K562 (cell line): ENCODE data around the gene B4GALT4.

Experiments
- CBX2 ChIP-seq: fragments of 200-600 bp; sonication (generic); IDR thresholded peaks from one replicate; pipeline ENCODE4 v1.6.1; 2012; ENCODE audit warnings: mild to moderate bottlenecking, low read length, inconsistent platforms; ENCODE audit not compliant: insufficient read depth, poor library complexity, severe bottlenecking
- EP400 ChIP-seq: fragments of 450-650 bp; IDR thresholded peaks from 2 replicates; pipeline ENCODE4 v1.6.1; 2017; ENCODE audit warnings: antibody characterized with exemption, mild to moderate bottlenecking, moderate library complexity
- EZH2 ChIP-seq: IDR thresholded peaks from 2 replicates; pipeline ENCODE4 v1.6.1; 2012; ENCODE audit warnings: low read depth, mild to moderate bottlenecking, inconsistent platforms, low read length, borderline replicate concordance
- KAT7 ChIP-seq: sonication (generic); formaldehyde crosslinking; IDR thresholded peaks from 2 replicates; pipeline ENCODE4 v1.8.0; 2022; ENCODE audit warnings: missing genetic modification reagents, mild to moderate bottlenecking, borderline replicate concordance
- NFRKB ChIP-seq: fragments of 450-650 bp; IDR thresholded peaks from 2 replicates; pipeline ENCODE4 v1.6.1; 2016; ENCODE audit warnings: low read depth
- NR3C1 ChIP-seq: sonication (generic); formaldehyde crosslinking; IDR thresholded peaks from 2 replicates; pipeline ENCODE4 v1.8.1; 2022; ENCODE audit warnings: missing genetic modification reagents
- ZBTB43 ChIP-seq: sonication (generic); formaldehyde crosslinking; IDR thresholded peaks from 2 replicates; pipeline ENCODE4 v1.8.0; 2023; ENCODE audit warnings: mild to moderate bottlenecking, missing genetic modification reagents
- ZFP36 ChIP-seq: fragments of 150-350 bp; IDR thresholded peaks from 2 replicates; pipeline ENCODE4 v1.6.1; 2018; ENCODE audit warnings: low read length, low read depth; ENCODE audit not compliant: partially characterized antibody
- ZNF354B ChIP-seq: fragments of 250-450 bp; sonication (Bioruptor Pico); IDR thresholded peaks from 2 replicates; pipeline ENCODE4 v1.4.0; 2020

GRCh38 chr3:119170821-119171220 is 69.9 kb downstream of the B4GALT4 start:
- no peak for TF ChIP-seq NFRKB
- TF ChIP-seq CBX2, result no peak
- no peak for TF ChIP-seq NR3C1
- no peak for TF ChIP-seq KAT7 (CRISPR knock-in tag)
- no peak for TF ChIP-seq ZFP36
- no peak for TF ChIP-seq EP400
- TF ChIP-seq ZBTB43 (CRISPR knock-in tag), result no peak
- TF ChIP-seq EZH2, result no peak
- TF ChIP-seq ZNF354B, result no peak
